Measurements from ENCODE around the gene CXCL11. TPM values are rescaled to one million over a fixed set of nuclear protein-coding genes. Genes with fewer than 3 reads are reported as not detected.
A peak's percentile ranks its signal among the peaks of the same experiment; 100 is the strongest.
"Not testable (repeated sequence)": the region's sequence is repeated elsewhere in the genome, so short reads cannot be mapped to it uniquely, and the experiment has no call there.

The CXCL11 gene
- polyA plus RNA-seq, 6 donors from 2014 or later: not detected

DNA sequence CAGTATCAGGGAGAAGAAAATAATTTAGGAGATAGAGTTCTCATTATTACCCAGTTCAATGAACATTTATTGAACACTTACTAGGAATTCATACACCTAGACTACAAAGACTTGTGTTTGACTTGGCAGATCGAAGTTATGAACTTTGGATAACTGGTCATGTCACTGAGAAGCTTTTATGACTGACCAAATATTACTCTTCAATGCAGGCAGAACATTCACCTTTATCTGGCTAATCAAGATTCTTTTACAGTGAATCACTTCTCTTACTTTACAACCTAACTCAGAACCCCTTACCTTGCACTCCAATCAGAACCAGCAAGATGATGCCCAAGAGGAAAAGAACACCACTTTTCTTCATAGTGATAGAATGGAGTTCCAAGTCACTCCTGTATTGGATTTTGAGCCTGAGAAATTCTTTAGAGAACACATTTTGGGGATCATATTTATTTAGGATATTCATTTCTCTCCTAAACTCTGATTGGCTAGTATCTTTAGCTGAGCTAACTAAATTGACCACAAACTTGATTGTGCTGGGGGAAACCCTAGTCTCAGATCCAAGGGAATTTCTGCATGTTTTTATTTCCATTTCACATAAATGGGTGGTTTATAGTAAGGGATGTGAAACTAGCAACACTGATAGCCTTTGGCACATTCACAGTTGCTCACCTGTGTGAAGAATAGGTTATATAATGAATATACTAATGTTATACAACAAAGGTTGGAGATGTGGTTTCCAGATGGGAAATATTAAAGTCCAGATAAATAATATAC is 28.6 kb downstream of the CXCL11 start, which contains the start of gene CXCL9:
Gene CXCL9 (minus strand): TSS at position 421 of the 774 bp plus-strand sequence. CDS start 60 bp downstream, at position 361.
- no peaks in the 10 kb centered on the region for H3K9me3 Mint-ChIP-seq
- H3K4me3 Mint-ChIP-seq: no peak within 1 kb of the TSS
- ATAC-seq (ENCODE audit: low read depth in 2 of 2): peak; percentile 30 to 32
- peak within 1 kb of the TSS in 1 of 6 donors; percentile 59 for H3K27ac Mint-ChIP-seq
- H3K4me1 Mint-ChIP-seq: peaks cover 0 to 10% (median 6%) of the 10 kb centered on the region in 3 donors
- peaks cover 3 to 16% (median 8%) of the 10 kb centered on the region in 3 donors for H3K27me3 Mint-ChIP-seq
- H3K36me3 Mint-ChIP-seq: no peaks in the 10 kb centered on the region
- DNase-seq: no peak

DNA sequence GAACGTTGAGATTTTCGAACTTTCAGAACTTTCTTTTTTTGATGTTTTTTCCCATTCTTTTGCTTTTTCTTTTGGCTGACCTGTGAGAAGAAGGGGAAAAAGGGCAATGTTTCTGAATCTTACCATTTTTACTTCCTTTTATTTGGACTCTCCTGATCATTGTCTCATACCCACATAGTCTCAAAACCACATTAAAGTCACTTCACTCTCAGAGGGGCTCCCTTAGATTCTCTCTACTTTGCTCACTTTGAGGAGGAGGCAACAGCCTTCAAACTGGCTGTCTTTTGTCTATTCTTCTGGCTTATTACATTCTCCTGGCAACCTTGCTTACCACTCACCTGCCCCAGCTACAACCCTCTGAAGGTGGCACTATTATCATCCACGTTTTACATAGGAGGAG is 32.2 kb downstream of the CXCL11 start:
- H3K27me3 Mint-ChIP-seq: peaks cover 3 to 16% (median 9%) of the 10 kb centered on the region in 3 donors
- no peaks in the 10 kb centered on the region for H3K9me3 Mint-ChIP-seq
- DNase-seq (no peak), ATAC-seq (ENCODE audit: low read depth in 2 of 2) (no peak)
- H3K36me3 Mint-ChIP-seq: no peaks in the 10 kb centered on the region
- peak overlapping the region in 1 of 6 donors; percentile 26 for H3K27ac Mint-ChIP-seq
- no peak overlapping the region for H3K4me3 Mint-ChIP-seq
- peaks cover 0 to 4% (median 0%) of the 10 kb centered on the region in 3 donors for H3K4me1 Mint-ChIP-seq

DNA sequence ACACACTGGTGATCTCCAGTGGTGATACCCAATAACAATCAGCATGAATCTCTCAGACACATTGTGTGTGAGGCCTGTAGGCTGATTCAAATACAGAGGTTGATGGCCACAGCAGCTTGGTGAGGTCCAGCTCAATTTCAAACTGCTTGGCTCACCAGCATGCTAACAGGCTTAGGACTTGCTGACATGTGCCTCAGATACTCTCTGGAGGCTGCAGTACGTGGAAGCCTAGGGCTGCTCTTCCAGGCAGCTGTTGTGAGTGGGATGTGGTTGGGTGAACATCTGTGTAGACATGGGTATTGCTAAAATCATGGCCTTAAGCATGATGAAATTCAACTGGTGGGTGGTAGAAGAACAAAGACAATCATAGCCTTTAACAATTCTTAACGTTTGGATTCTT is 32.8 kb downstream of the CXCL11 start:
- Mint-ChIP-seq H3K36me3 (no peaks in the 10 kb centered on the region), H3K4me3 (no peak overlapping the region), H3K9me3 (no peaks in the 10 kb centered on the region)

DNA sequence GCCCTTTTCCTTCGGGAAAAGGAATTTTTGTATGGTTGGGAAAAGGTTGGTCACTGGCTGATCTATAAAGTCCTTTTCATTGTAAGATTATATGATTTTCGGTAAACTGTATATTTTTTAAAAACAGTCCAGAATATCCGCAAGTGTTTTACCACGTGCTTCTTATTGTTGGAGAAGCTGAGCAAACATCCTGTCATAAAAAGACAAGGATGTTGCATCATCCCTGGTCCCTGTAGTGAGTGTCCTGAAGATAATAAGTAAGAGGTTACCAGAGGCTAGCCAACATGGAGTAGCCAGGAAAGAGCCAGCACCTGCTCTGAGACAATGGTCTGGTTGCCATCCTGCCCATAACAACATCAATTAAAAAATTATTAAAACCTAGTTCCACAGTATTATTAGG is 33.7 kb downstream of the CXCL11 start:
- DNase-seq (no peak), ATAC-seq (ENCODE audit: low read depth in 2 of 2) (no peak)
- peaks cover 3 to 12% (median 9%) of the 10 kb centered on the region in 3 donors for H3K27me3 Mint-ChIP-seq
- no peak overlapping the region for H3K27ac Mint-ChIP-seq
- no peaks in the 10 kb centered on the region for H3K9me3 Mint-ChIP-seq
- H3K36me3 Mint-ChIP-seq: no peaks in the 10 kb centered on the region
- H3K4me3 Mint-ChIP-seq: no peak overlapping the region
- H3K4me1 Mint-ChIP-seq: peaks cover 0 to 4% (median 0%) of the 10 kb centered on the region in 3 donors

More for the DNA sequence above, 32.8 kb downstream of the CXCL11 start:
- ATAC-seq (ENCODE audit: low read depth in 2 of 2) (no peak), DNase-seq (no peak)
- peaks cover 3 to 13% (median 9%) of the 10 kb centered on the region in 3 donors for H3K27me3 Mint-ChIP-seq
- H3K4me1 Mint-ChIP-seq: peaks cover 0 to 4% (median 0%) of the 10 kb centered on the region in 3 donors
- H3K27ac Mint-ChIP-seq: no peak overlapping the region

DNA sequence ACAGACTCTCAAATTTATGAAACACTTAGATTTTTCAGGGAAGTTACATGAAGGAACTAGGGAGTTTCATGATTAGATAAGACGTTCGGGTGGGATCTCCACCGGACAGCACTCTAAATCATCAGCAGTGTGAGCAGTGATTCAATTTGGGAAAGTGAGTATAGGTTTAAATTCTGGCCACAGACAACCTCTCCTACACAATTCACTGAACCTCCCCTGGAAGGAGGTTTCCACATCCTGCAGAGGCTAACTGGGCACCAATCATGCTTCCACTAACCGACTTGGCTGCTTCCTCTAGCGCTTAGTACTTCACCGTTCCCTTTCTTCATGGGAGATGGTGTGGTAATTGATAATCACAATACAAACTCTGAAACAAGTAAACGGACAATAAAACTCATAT is 34.2 kb downstream of the CXCL11 start:
- Mint-ChIP-seq H3K4me1 (peaks cover 0 to 4% (median 0%) of the 10 kb centered on the region in 3 donors), H3K36me3 (no peaks in the 10 kb centered on the region), H3K4me3 (no peak overlapping the region), H3K27ac (no peak overlapping the region), H3K9me3 (no peaks in the 10 kb centered on the region), H3K27me3 (peaks cover 3 to 12% (median 9%) of the 10 kb centered on the region in 3 donors)
- ATAC-seq (ENCODE audit: low read depth in 2 of 2) (no peak), DNase-seq (no peak)

DNA sequence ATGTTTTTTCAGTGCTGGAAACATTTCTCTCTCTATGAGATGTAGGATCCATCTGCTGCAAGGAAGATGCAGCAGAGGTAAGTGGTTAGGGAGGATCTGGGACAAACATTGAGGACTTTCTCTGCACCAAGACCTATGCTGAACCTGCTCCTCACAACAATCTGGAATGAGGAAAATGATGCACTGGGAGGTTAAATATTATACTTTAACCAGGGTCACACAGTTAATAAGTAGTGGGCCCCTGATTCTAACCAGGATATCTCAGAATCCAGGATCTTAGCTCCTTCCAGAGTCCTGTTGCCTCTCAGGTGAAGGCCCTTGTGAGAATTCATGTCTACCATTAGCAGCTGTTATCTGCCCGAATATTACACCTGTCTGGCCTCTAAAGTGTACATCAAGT is 35.6 kb downstream of the CXCL11 start:
- Mint-ChIP-seq H3K27ac (peak overlapping the region in 1 of 6 donors; percentile 44), H3K9me3 (no peaks in the 10 kb centered on the region), H3K4me1 (peaks cover 0 to 4% (median 0%) of the 10 kb centered on the region in 3 donors), H3K27me3 (peaks cover 7 to 12% (median 9%) of the 10 kb centered on the region in 3 donors), H3K36me3 (no peaks in the 10 kb centered on the region), H3K4me3 (no peak overlapping the region)
- DNase-seq (no peak), ATAC-seq (ENCODE audit: low read depth in 2 of 2) (no peak)

DNA sequence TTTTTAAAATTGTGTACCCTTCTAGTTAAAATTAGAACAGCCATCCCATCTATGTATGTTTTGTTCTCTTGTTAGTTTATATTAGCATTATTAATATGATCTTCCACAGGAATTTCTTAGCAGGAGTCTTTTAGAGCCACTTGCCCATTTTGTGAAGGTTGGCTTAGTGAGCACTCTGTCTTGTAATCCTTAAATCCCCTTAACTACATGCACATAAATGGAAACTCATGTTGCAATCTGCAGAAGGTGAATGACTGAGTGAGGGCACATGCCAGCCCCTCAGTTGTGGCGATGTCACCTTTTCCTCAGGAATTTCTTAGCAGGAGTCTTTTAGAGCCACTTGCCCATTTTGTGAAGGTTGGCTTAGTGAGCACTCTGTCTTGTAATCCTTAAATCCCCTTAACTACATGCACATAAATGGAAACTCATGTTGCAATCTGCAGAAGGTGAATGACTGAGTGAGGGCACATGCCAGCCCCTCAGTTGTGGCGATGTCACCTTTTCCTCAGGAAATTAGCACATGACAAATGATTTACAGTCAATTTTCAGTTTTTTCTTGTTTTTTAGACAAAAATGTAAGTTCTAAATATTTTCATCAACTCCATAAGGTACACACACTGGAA is 37.2 kb downstream of the CXCL11 start:
- H3K4me1 Mint-ChIP-seq; DNase-seq; H3K4me3 Mint-ChIP-seq; H3K9me3 Mint-ChIP-seq; H3K36me3 Mint-ChIP-seq; ATAC-seq (ENCODE audit: low read depth in 2 of 2); H3K27ac Mint-ChIP-seq: not testable (repeated sequence)
- peaks cover 13 to 20% (median 18%) of the 10 kb centered on the region in 3 donors for H3K27me3 Mint-ChIP-seq

DNA sequence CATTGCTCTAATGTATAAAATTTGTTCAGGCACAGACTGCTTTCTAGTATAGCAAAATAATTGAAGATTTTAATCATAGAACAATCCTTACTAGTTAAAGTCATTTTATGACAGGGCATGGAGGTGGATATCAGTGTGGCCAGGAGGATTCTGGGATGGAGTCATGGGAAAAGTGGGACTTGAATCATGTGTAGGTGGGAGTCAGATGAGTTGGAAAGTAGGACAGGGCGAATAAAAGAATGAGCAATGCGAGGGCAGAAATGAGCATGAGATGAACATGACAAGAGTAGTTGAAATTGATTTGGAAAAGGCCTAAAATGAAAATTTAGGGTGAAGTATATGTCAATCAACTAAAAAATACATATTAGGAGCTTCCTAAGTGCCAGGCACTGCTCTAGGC is 37.9 kb downstream of the CXCL11 start:
- H3K4me3 Mint-ChIP-seq: no peak overlapping the region
- H3K36me3 Mint-ChIP-seq: no peaks in the 10 kb centered on the region
- DNase-seq (no peak), ATAC-seq (ENCODE audit: low read depth in 2 of 2) (no peak)
- peaks cover 0 to 4% (median 0%) of the 10 kb centered on the region in 3 donors for H3K4me1 Mint-ChIP-seq
- H3K9me3 Mint-ChIP-seq: no peaks in the 10 kb centered on the region
- H3K27ac Mint-ChIP-seq: no peak overlapping the region
- H3K27me3 Mint-ChIP-seq: peaks cover 13 to 23% (median 22%) of the 10 kb centered on the region in 3 donors

DNA sequence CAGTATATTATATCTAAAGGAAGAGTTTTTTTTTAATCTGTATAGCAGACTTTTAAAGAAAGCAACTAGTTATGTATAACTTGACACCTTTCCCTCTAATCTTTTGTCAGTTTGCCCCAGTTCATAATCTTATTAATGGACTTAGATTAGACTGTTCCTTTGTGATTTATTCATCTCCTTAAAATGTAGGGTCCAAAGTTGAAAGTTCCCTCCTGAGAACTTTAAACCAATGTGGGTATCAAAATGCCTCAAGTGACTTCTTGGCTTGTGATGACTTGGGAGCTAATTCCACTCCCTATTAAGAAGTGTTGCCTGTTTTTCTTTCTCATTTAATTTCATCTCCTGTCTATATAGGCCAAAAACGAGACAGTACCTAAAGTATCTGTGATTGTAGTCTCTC is 38.8 kb downstream of the CXCL11 start:
- no peaks in the 10 kb centered on the region for H3K9me3 Mint-ChIP-seq
- H3K27ac Mint-ChIP-seq: no peak overlapping the region
- no peaks in the 10 kb centered on the region for H3K4me1 Mint-ChIP-seq
- peaks cover 9 to 18% (median 16%) of the 10 kb centered on the region in 3 donors for H3K27me3 Mint-ChIP-seq
- H3K4me3 Mint-ChIP-seq: no peak overlapping the region
- H3K36me3 Mint-ChIP-seq: no peaks in the 10 kb centered on the region
- no peak for DNase-seq
- no peak for ATAC-seq (ENCODE audit: low read depth in 2 of 2)

DNA sequence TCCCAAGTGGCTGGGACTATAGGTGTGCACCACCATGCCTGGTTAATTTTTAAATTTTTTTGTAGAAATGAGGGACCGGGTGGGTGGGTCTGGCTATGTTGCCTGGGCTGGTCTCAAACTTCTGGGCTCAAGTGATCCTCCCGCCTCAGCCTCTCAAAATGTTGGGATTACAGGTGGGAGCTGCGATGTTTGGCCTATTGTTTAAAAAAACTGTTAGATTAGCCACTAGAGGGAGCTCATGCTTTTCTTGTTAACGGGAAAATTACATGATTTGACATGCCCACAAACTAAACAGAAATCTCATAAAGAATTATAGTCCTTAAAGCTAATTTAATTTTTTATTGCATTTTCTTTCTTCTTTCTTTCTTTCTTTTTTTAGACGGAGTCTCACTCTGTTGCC is 40.1 kb downstream of the CXCL11 start:
- Mint-ChIP-seq H3K36me3 (no peaks in the 10 kb centered on the region), H3K4me3 (no peak overlapping the region), H3K9me3 (no peaks in the 10 kb centered on the region), H3K27ac (no peak overlapping the region), H3K4me1 (peaks cover 0 to 8% (median 0%) of the 10 kb centered on the region in 3 donors), H3K27me3 (peaks cover 9 to 18% (median 16%) of the 10 kb centered on the region in 3 donors)
- ATAC-seq (ENCODE audit: low read depth in 2 of 2) (peak in 1 of 2 donors; percentile 22), DNase-seq (peak; percentile 57)

DNA sequence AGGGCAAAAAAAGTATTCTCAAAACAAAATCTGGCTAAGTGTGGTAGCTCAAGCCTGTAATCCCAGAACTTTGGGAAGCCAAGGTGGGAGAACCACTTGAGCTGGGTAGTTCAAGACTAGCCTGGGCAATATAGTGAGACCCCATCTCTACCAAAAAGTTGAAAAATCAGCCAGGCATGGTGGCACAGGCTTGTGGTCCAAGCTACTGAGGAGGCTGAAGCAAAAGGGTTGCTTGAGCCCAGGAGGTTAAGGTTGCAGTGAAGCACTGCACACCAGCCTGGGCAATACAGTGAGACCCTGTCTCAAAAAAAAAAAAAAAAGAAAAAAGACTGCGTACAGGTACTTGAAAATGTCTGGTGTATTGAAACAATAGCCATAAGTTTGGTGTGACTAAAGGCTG is 43.4 kb downstream of the CXCL11 start:
- Mint-ChIP-seq H3K9me3 (peaks cover 0 to 4% (median 0%) of the 10 kb centered on the region in 7 donors), H3K36me3 (no peaks in the 10 kb centered on the region), H3K27ac (no peak overlapping the region), H3K27me3 (peaks cover 9 to 18% (median 16%) of the 10 kb centered on the region in 3 donors), H3K4me1 (peaks cover 21 to 38% (median 24%) of the 10 kb centered on the region in 3 donors), H3K4me3 (peak overlapping the region in 1 of 8 donors; percentile 44)
- ATAC-seq (ENCODE audit: low read depth in 2 of 2) (no peak), DNase-seq (no peak)

DNA sequence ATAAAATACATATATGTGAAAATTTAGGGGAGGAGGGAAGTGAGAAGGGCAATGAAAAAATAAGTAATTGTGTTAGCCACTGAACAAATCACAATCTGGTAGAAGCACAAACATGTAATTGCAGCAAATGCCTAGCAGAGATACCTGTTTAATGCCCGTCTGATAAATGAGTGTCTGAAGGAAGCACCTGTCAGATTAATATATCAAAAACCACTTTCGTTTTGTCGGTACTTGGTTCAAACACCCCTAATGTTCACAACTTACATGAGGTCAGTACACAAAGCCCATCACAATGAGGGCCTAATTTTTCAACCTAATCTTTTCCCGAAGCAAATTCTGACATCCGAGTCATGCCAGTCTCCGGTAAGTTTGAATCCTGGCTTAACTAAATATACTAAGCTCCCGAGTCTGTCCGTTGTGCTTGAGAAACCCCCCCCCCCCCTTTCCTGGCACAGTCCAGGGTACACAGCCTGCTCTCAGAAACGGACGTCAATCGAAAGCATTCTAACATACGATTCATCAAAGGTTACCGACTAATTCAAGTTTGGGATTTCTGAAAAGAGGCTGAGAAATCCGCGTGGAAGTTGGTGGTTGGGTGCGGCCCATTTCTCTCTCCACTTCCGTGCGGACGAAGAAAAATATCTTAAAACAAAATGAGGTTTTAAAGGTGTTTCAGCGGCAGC is 45.9 kb downstream of the CXCL11 start:
- H3K4me3 Mint-ChIP-seq: peak overlapping the region; percentile 87 to 99 (median 97)
- peak overlapping the region; percentile 90 to 98 (median 96) for H3K27ac Mint-ChIP-seq
- DNase-seq: no peak
- peaks cover 0 to 4% (median 0%) of the 10 kb centered on the region in 7 donors for H3K9me3 Mint-ChIP-seq
- peaks cover 5 to 16% (median 14%) of the 10 kb centered on the region in 3 donors for H3K27me3 Mint-ChIP-seq
- no peaks in the 10 kb centered on the region for H3K36me3 Mint-ChIP-seq
- no peak for ATAC-seq (ENCODE audit: low read depth in 2 of 2)
- peaks cover 21 to 45% (median 31%) of the 10 kb centered on the region in 3 donors for H3K4me1 Mint-ChIP-seq

DNA sequence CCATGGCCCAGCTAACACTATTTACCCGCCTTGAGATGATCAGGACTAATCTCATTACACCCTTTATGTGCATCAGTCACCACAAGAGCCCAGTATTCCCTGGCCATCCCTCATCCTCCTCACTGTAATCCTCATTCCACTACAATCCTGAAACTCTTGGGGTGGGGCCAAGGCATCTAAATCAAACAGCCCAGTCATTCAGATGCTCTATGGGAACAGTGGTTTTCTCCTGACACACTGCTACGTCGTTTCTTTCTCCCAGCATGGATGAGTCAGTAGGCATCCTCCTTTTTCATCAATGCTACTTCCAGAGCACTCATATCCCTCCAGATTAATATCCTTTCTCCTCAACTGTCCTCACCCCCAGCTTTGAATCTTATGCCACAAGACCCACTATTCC is 50.8 kb downstream of the CXCL11 start:
- H3K9me3 Mint-ChIP-seq: peaks cover 0 to 6% (median 0%) of the 10 kb centered on the region in 7 donors
- no peak for ATAC-seq (ENCODE audit: low read depth in 2 of 2)
- H3K27me3 Mint-ChIP-seq: no peaks in the 10 kb centered on the region
- H3K36me3 Mint-ChIP-seq: peaks cover 9 to 17% of the 10 kb centered on the region in 2 donors
- peaks cover 25 to 34% (median 31%) of the 10 kb centered on the region in 3 donors for H3K4me1 Mint-ChIP-seq
- no peak overlapping the region for H3K4me3 Mint-ChIP-seq
- H3K27ac Mint-ChIP-seq: no peak overlapping the region
- no peak for DNase-seq
